ENCODE results near the gene CPLX3.

DNA sequence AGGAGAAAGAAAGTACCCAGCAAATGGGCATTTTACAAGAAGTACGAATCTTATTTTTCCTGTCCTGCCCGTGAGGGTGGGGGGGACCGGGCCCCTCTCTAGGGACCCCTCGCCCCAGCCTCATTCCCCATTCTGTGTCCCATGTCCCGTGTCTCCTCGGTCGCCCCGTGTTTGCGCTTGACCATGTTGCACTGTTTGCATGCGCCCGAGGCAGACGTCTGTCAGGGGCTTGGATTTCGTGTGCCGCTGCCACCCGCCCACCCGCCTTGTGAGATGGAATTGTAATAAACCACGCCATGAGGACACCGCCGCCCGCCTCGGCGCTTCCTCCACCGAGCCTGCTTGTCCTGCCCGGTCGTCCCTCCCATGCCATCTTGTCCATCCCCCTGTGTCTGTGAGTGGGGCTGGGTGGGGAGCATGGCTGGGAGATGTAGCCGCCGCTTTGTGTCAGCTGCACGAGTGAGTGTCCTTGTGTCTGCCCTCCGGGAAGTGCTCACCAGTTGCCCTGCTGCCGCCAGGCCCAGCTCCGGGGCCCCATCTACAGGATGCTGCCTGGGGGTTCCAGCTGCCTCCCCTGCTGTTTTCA is 23.5 kb upstream of the CPLX3 start:
- TF ChIP-seq CTCF (IDR thresholded peaks at IDR 0.05), result no peak
- TF ChIP-seq POLR2A (IDR thresholded peaks at IDR 0.05), result no peak

Measured in uterus (tissue), 2 donors.